GM18907 (cell line): Measurements from ENCODE around the gene RSPH3.

Experiments used
- ATAC-seq: cut with Tn5 transposase; IDR thresholded peaks from one replicate; pipeline ENCODE4 v1.9.1; 2021; ENCODE audit warnings: mild to moderate bottlenecking, moderate library complexity; ENCODE audit not compliant: unreplicated experiment

RSPH3 gene

GRCh38 chr6:158938220-158938619 lies 61.8 kb downstream of the RSPH3 start:
- no peak for ATAC-seq

- no peak for ATAC-seq
Observed at GRCh38 chr6:158934157-158934556, 65.8 kb downstream of the RSPH3 start.

- no peak for ATAC-seq
Observed at GRCh38 chr6:158933079-158933595, 66.9 kb downstream of the RSPH3 start.

- ATAC-seq = no peak
Observed at GRCh38 chr6:158928068-158928467, 71.9 kb downstream of the RSPH3 start.

GRCh38 chr6:158926414-158926813 lies 73.6 kb downstream of the RSPH3 start:
- ATAC-seq = no peak

- no peak for ATAC-seq
Observed at GRCh38 chr6:158924499-158925455, 75.2 kb downstream of the RSPH3 start.

- no peak for ATAC-seq
Observed at GRCh38 chr6:158923805-158924498, 76.0 kb downstream of the RSPH3 start.
